Astrocyte of the spinal cord (primary cell): ENCODE results near the gene IL2RA.

Experiments
- DNase-seq: peaks from one replicate; pipeline ENCODE4 v3.0.0; 2011; ENCODE audit warnings: low read depth, low spot score
- H3K4me3 ChIP-seq: 2 replicates; pipeline ENCODE4 v1.5.1; 2011; ENCODE audit warnings: low read depth, mild to moderate bottlenecking, low read length, moderate library complexity
- CTCF ChIP-seq: IDR thresholded peaks from 2 replicates; pipeline ENCODE4 v1.5.1; 2012; ENCODE audit warnings: low read depth, mild to moderate bottlenecking, low read length, inconsistent platforms
- in situ Hi-C: cut with HindIII; loops from 2 replicates; pipeline ENCODE4 v1.10.0; 2017; ENCODE audit warnings: low sequenced_read_pairs

The IL2RA gene

GRCh38 chr10:5996696-5997095 lies 65.5 kb downstream of the IL2RA start:
- no peak overlapping the region for H3K4me3 ChIP-seq
- no peak for TF ChIP-seq CTCF
- in situ Hi-C loops, result no loop called here
- DNase-seq, result no peak

GRCh38 chr10:5992398-5992797 lies 69.8 kb downstream of the IL2RA start:
- in situ Hi-C loops, result no loop called here

DNA sequence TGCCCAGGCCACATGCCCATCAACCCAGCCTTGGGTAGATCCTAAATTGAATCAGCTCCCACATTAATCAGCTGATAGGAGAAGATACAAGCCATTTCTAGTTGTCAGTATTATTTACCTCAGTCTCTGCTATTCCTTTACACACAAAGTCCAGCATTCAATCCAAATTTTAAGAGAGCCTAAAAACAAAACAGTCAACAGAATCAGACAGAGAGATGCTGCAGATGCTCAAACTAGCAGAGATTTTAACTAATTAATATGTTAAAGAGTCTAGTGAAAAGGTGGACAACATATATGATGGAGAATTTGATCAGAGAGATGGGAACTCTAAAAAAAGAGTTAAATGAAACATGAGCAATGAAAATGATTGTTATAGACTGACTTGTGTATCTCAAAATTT lies 70.5 kb downstream of the IL2RA start:
- no peak for TF ChIP-seq CTCF
- no peak for DNase-seq
- H3K4me3 ChIP-seq, result no peak overlapping the region
- in situ Hi-C loops, result no loop called here

More at GRCh38 chr10:5992398-5992797, 69.8 kb downstream of the IL2RA start:
- no peak for TF ChIP-seq CTCF
- no peak overlapping the region for H3K4me3 ChIP-seq
- DNase-seq, result no peak

GRCh38 chr10:5989756-5990155 lies 72.4 kb downstream of the IL2RA start:
- TF ChIP-seq CTCF, result no peak
- in situ Hi-C loops, result no loop called here
- no peak for DNase-seq
- no peak overlapping the region for H3K4me3 ChIP-seq

- in situ Hi-C loops, result no loop called here
- no peak for DNase-seq
- H3K4me3 ChIP-seq, result no peak overlapping the region
- TF ChIP-seq CTCF, result no peak
Observed at GRCh38 chr10:5988336-5988920, 73.7 kb downstream of the IL2RA start.

DNA sequence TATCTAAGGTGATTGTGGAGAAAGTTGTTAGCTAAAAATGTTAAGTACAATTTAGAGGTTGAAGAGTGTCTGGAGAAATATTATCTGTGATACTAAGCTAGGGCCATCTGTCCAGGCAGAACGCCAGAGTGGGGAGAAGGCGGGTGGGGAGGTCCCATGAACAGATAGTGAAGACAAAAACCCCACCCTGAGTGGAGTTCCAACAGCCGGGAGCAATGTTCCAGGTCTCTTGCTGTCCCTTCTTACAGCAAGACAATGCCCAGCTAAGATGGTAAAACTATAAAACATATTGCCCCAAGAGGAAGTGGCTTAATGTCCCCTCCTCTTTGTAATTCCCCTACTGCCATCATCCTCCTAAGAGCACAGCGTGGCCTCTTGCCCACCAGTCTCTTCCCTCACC lies 74.4 kb downstream of the IL2RA start:
- no peak for DNase-seq
- no peak for TF ChIP-seq CTCF
- no peak overlapping the region for H3K4me3 ChIP-seq
- in situ Hi-C loops, result no loop called here

DNA sequence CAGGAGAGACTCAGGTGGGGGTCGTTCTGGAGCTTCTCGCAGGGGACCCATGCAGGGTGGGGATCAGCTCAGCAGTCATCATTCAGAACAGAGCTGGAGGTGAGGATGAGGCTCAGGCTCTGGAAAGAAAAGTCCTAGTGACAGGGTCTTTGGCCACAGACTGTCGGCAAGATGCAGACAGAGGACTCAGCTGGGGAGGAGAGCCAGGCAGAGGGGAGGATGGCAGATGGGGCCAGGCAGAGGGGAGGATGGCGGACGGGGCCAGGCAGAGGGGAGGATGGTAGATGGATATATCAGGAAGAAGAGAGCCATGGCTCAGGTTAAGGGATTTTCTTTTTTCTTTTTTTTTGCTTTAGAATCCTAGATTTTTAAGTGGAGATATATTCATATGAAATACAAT lies 77.1 kb downstream of the IL2RA start:
- no peak for TF ChIP-seq CTCF
- in situ Hi-C loops, result no loop called here
- no peak overlapping the region for H3K4me3 ChIP-seq
- DNase-seq, result no peak
